B cell (primary cell): Measurements from ENCODE around the gene PDE4A. TPM values are rescaled to one million over a fixed set of nuclear protein-coding genes. Genes with fewer than 3 reads are reported as not detected.
A peak's percentile ranks its signal among the peaks of the same experiment; 100 is the strongest.

Experiments used
- ATAC-seq: fragments of 200-7000 bp; cut with Tn5 transposase; one replicate; pipeline ENCODE4 v1.10.0; 2021; ENCODE audit warnings: low read depth, mild to moderate bottlenecking, moderate number of reproducible peaks, moderate library complexity
- CTCF ChIA-PET: fragments of 350-600 bp; sonication (Branson Sonifier 250); formaldehyde crosslinking; loops from one replicate; lab custom pipeline; 2021; ENCODE audit warnings: antibody characterized with exemption, inconsistent platforms; lab: Charles Lee
- POLR2A ChIA-PET: fragments of 350-600 bp; sonication (Branson Sonifier 250); formaldehyde crosslinking; loops from one replicate; lab custom pipeline; 2021; ENCODE audit warnings: antibody characterized with exemption; lab: Charles Lee
- DNase-seq: peaks from one replicate; pipeline ENCODE4 v3.0.0; 2013
- H2AFZ ChIP-seq: 2 replicates; pipeline ENCODE4 v1.6.1; 2012; ENCODE audit warnings: mild to moderate bottlenecking, low read depth, low read length; ENCODE audit not compliant: insufficient read depth, poor library complexity, severe bottlenecking
- H3K27ac ChIP-seq, 2 donors: 1 replicate in 1 of 2; 2 replicates in 1 of 2; pipeline ENCODE4 v1.5.1; 2012 to 2013; ENCODE audit warnings: low read length in 2 of 2, mild to moderate bottlenecking in 2 of 2, moderate library complexity in 1 of 2
- H3K27me3 ChIP-seq, 4 experiments: fragments of 200-600 bp in 1 of 4; sonication (generic) in 1 of 4; replicated peaks in 1 of 4; 1 replicate in 2 of 4; 2 replicates in 2 of 4; pipeline versions ENCODE4 v1.6.1 to v1.7.0; 2013 to 2016; ENCODE audit warnings: low read length in 3 of 4, mild to moderate bottlenecking in 2 of 4, mixed read lengths in 1 of 4, moderate library complexity in 1 of 4; ENCODE audit not compliant: insufficient read depth in 4 of 4, control insufficient read depth in 3 of 4; ENCODE audit errors: control extremely low read depth in 1 of 4
- H3K36me3 ChIP-seq, 2 experiments: replicated peaks in 1 of 2; 1 replicate in 1 of 2; 2 replicates in 1 of 2; pipeline versions ENCODE4 v1.6.1 to v1.7.1; 2013; ENCODE audit warnings: low read length in 1 of 2; ENCODE audit not compliant: insufficient read depth in 2 of 2, control insufficient read depth in 1 of 2; ENCODE audit errors: control extremely low read depth in 1 of 2, extremely low read depth in 1 of 2
- H3K4me1 ChIP-seq, 2 donors: fragments of 200-600 bp in 1 of 2; sonication (generic) in 1 of 2; 1 replicate in 1 of 2; 2 replicates in 1 of 2; pipeline versions ENCODE4 v1.5.1 to v1.6.1; 2013 to 2017; ENCODE audit warnings: low read length in 2 of 2; ENCODE audit not compliant: control insufficient read depth in 2 of 2, insufficient read depth in 2 of 2
- H3K4me2 ChIP-seq: replicated peaks from 2 replicates; pipeline ENCODE3; 2012; ENCODE audit warnings: mild to moderate bottlenecking, low read depth, low read length; ENCODE audit not compliant: poor library complexity, severe bottlenecking
- H3K4me3 ChIP-seq, 5 experiments: fragments of 200-600 bp in 1 of 5; sonication (generic) in 1 of 5; 1 replicate in 3 of 5; 2 replicates in 2 of 5; pipeline versions ENCODE4 v1.5.1 to v1.7.0; 2011 to 2016; ENCODE audit warnings: low read length in 4 of 5, mild to moderate bottlenecking in 4 of 5, low read depth in 2 of 5, control low read depth in 1 of 5, moderate library complexity in 1 of 5; ENCODE audit not compliant: insufficient read depth in 1 of 5; ENCODE audit errors: control extremely low read depth in 1 of 5, extremely low read depth in 1 of 5
- H3K79me2 ChIP-seq: fragments of 200-600 bp; sonication (generic); one replicate; pipeline ENCODE4 v1.6.0; 2016; ENCODE audit warnings: low read length; ENCODE audit not compliant: control insufficient read depth, insufficient read depth
- H3K9ac ChIP-seq: fragments of 200-600 bp; sonication (generic); 2 replicates; pipeline ENCODE4 v1.6.1; 2017; ENCODE audit warnings: mild to moderate bottlenecking, low read length, moderate library complexity
- H3K9me3 ChIP-seq, 3 donors: one replicate each; pipeline versions ENCODE4 v1.6.1 to v1.7.1; 2013; ENCODE audit warnings: low read length in 2 of 3; ENCODE audit not compliant: control insufficient read depth in 2 of 3, insufficient read depth in 1 of 3; ENCODE audit errors: control extremely low read depth in 1 of 3
- H4K20me1 ChIP-seq: 2 replicates; pipeline ENCODE4 v1.6.0; 2012; ENCODE audit warnings: mild to moderate bottlenecking, low read length; ENCODE audit not compliant: insufficient read depth, control insufficient read depth, poor library complexity, severe bottlenecking
- H3K27ac Mint-ChIP-seq: one replicate; pipeline ENCODE4 v1.8.0; 2021; ENCODE audit warnings: mixed read lengths
- H3K27me3 Mint-ChIP-seq: one replicate; pipeline ENCODE4 v1.8.0; 2021; ENCODE audit warnings: mixed read lengths
- H3K4me1 Mint-ChIP-seq: one replicate; pipeline ENCODE4 v1.8.0; 2021; ENCODE audit warnings: mixed read lengths
- H3K4me3 Mint-ChIP-seq: one replicate; pipeline ENCODE4 v1.8.0; 2021; ENCODE audit warnings: mixed read lengths
- H3K9me3 Mint-ChIP-seq: one replicate; pipeline ENCODE4 v1.8.0; 2022; ENCODE audit warnings: mixed read lengths; ENCODE audit not compliant: insufficient read depth
- EZH2 ChIP-seq: IDR thresholded peaks from 2 replicates; pipeline ENCODE4 v1.6.1; 2012; ENCODE audit warnings: borderline replicate concordance, low read depth, mild to moderate bottlenecking, moderate library complexity, low read length; ENCODE audit not compliant: insufficient read depth, poor library complexity, severe bottlenecking
- WGBS: methylation state at CpG from one replicate; pipeline ENCODE4 v1.1.5; 2013; ENCODE audit warnings: missing lambda C conversion rate; ENCODE audit not compliant: insufficient coverage; 5-methylcytosine and 5-hydroxymethylcytosine counted together
- intact Hi-C: fragments of 100-400 bp; cut with micrococcal nuclease; formaldehyde crosslinking; loops from one replicate; pipeline ENCODE4 v1.10.0; 2022
- polyA plus RNA-seq: library from polyadenylated mRNA; depleted of rRNA; stranded (reverse); fragments of >200 nt; gene quantifications from 2 replicates; pipeline ENCODE4 v1.2.3, GENCODE V29; 2012
- total RNA-seq, 2 donors: library from RNA; stranded (reverse); fragments of 120-200 nt in 1 of 2; gene quantifications; 1 replicate in 1 of 2; 2 replicates in 1 of 2; pipeline versions ENCODE4 v1.2.3 to v1.2.4, GENCODE V29; 2013 to 2022
- TF ChIP-seq, protein P1 (sequence below): fragments of 200-600 bp; IDR thresholded peaks from one replicate; pipeline ENCODE4 v1.8.0; 2022; ENCODE audit warnings: antibody characterized with exemption, mild to moderate bottlenecking

PDE4A gene
- total and polyA plus RNA-seq, 2 donors (not counting 1 experiment from before 2014, with no cell fraction given) = 1.5 to 10.9 TPM

DNA sequence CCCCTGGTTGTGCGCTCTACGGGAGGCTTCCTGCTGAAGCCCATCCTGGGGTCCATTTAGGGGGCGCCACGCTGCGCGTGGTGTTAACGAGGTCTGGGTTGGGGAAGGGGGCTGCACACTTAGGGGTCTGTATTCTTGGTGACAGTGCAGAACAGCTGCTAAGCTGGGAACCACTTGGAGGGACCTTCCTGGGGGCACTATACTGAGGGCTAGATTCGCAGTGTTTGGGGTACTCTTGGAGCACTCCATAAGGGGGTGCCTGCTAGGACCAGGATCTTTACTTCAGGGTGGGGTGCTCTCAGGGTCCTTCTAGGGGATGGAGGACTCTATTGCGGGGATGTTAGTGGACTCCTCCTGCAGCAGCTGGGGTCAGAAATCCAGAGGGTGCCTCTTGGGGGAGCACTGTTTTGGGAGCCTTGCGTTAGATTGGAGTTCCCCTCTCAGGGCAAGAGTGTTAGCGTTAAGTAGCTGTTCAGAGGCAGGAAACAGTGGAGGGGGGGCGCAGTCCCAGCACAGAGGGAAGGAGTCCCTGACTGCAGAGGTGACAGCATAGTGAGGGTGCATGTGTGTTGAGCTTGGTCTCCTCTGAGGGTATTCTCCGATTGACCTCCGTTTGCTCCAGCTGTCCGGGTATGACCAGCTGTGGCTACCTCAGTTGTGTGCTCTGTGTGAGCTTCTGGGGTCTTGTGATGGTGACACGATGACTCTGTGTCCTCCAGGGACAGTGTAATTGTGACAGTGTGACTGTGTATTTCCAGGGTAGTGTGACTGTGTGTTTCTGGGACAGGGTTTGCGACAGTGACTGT is 1.1 kb downstream of the PDE4A start:
- Mint-ChIP-seq H3K9me3 (no peaks in the 10 kb centered on the region), H3K27me3 (peaks cover 43% of the 10 kb centered on the region), H3K4me3 (peak overlapping the region; percentile 76), H3K27ac (peak overlapping the region; percentile 12), H3K4me1 (peaks cover 74% of the 10 kb centered on the region)
- TF ChIP-seq, protein P1, sequence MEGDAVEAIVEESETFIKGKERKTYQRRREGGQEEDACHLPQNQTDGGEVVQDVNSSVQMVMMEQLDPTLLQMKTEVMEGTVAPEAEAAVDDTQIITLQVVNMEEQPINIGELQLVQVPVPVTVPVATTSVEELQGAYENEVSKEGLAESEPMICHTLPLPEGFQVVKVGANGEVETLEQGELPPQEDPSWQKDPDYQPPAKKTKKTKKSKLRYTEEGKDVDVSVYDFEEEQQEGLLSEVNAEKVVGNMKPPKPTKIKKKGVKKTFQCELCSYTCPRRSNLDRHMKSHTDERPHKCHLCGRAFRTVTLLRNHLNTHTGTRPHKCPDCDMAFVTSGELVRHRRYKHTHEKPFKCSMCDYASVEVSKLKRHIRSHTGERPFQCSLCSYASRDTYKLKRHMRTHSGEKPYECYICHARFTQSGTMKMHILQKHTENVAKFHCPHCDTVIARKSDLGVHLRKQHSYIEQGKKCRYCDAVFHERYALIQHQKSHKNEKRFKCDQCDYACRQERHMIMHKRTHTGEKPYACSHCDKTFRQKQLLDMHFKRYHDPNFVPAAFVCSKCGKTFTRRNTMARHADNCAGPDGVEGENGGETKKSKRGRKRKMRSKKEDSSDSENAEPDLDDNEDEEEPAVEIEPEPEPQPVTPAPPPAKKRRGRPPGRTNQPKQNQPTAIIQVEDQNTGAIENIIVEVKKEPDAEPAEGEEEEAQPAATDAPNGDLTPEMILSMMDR = peak; percentile 45
- no peak for TF ChIP-seq EZH2
- no peak for ATAC-seq
- Histone ChIP-seq H2AFZ (no peak overlapping the region), H3K4me3 (no peak overlapping the region), H3K4me1 (peaks cover 78 to 89% of the 10 kb centered on the region in 2 donors), H4K20me1 (no peaks in the 10 kb centered on the region), H3K36me3 (no peaks in the 10 kb centered on the region), H3K79me2 (no peaks in the 10 kb centered on the region), H3K9ac (peak overlapping the region; percentile 43), H3K27me3 (peaks cover 0 to 76% (median 41%) of the 10 kb centered on the region in 4 experiments), H3K9me3 (peaks cover 0 to 30% (median 0%) of the 10 kb centered on the region in 3 donors), H3K27ac (no peak overlapping the region), H3K4me2 (peak overlapping the region; percentile 79)
- 26% methylated on average over 16 of the region's 17 CpGs for WGBS
- ChIA-PET POLR2A (interaction anchor here (0.6 to 1.1 kb wide), 2 partner anchors 10 to 29 kb away, joined by 3 to 4 read pairs; no protein-coding TSS in a partner anchor), CTCF (interaction anchor here (0.6 to 18.8 kb wide), 7 partner anchors 10 to 152 kb away, joined by 3 to 282 read pairs (median 4); partner anchors contain the start of genes CDC37 and TYK2)
- intact Hi-C loops = no loop called here
- DNase-seq = no peak

- H3K4me1 Mint-ChIP-seq = peaks cover 72% of the 10 kb centered on the region
- 52% methylated on average over 4 of the region's 4 CpGs for WGBS
- Histone ChIP-seq H3K4me1 (peaks cover 77 to 85% of the 10 kb centered on the region in 2 donors), H3K9me3 (peaks cover 0 to 25% (median 0%) of the 10 kb centered on the region in 3 donors), H3K27me3 (peaks cover 0 to 73% (median 40%) of the 10 kb centered on the region in 4 experiments), H4K20me1 (no peaks in the 10 kb centered on the region), H2AFZ (no peak overlapping the region), H3K4me2 (peak overlapping the region; percentile 79), H3K9ac (no peak overlapping the region), H3K27ac (no peak overlapping the region), H3K36me3 (no peaks in the 10 kb centered on the region), H3K4me3 (no peak overlapping the region), H3K79me2 (no peaks in the 10 kb centered on the region)
- ATAC-seq (no peak), DNase-seq (peak; percentile 45)
- ChIA-PET POLR2A (interaction anchor here (0.6 to 1.1 kb wide), 2 partner anchors 10 to 29 kb away, joined by 3 to 4 read pairs; no protein-coding TSS in a partner anchor), CTCF (interaction anchor here (0.6 to 18.8 kb wide), 7 partner anchors 10 to 153 kb away, joined by 3 to 282 read pairs (median 4); partner anchors contain the start of genes CDC37 and TYK2)
- intact Hi-C loops = no loop called here
- peak overlapping the region; percentile 76 for H3K4me3 Mint-ChIP-seq
- TF ChIP-seq EZH2 = no peak
- TF ChIP-seq, protein P1 = no peak
- peaks cover 39% of the 10 kb centered on the region for H3K27me3 Mint-ChIP-seq
- H3K27ac Mint-ChIP-seq = peak overlapping the region; percentile 12
- H3K9me3 Mint-ChIP-seq = no peaks in the 10 kb centered on the region
Measured at GRCh38 chr19:10422046-10422461, 1.7 kb downstream of the PDE4A start.
